ELF-1 (cell line): ENCODE measurements around the gene SFRP5.

ENCODE experiments used
- DNase-seq: peaks from one replicate; pipeline ENCODE4 v3.0.0-alpha.2; 2016; ENCODE audit warnings: low read depth, low spot score

Gene SFRP5

GRCh38 chr10:97785731-97786130, 13.9 kb upstream of the SFRP5 start:
- DNase-seq: no peak

GRCh38 chr10:97785231-97785630, 13.4 kb upstream of the SFRP5 start:
- no peak for DNase-seq

GRCh38 chr10:97784200-97784810, 12.5 kb upstream of the SFRP5 start:
- no peak for DNase-seq

GRCh38 chr10:97782455-97783228, 10.8 kb upstream of the SFRP5 start:
- DNase-seq: no peak

DNA sequence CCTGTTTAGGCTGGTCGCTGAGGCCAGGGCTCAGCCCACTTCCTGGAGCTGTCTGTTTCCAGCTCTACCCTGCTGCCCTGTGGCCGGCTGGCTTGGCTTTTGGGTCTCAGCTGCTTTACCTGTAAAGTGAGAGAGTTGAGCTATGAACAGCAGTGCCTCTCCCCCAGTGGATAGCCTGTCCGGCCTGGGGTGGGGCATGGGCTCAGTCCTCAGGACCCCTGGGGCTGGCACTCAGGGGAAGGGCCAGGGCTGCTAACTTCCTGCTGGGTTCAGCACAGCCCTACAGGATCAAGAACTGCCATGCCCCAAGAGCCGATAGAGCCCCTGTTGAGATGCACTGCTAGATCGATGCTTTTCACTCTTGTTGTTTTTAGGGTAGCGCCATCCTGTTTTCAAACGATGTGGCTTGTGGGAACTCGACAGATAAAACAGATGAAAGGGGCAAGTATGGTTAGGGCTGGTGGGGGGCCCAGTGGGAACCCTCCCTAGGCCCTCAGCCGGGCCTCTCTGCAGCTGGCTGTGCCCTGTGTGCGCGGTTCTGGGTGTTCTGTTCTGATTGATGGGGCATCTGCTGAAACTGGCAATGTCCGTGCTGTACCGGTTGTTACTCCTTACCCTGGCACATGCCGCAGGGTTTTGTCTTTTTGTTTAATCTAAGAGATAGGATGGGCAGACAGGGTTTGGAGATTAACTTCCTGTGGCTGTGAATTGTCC, 10.0 kb upstream of the SFRP5 start:
- DNase-seq: no peak

- DNase-seq: peak; percentile 66
These were observed 9.2 kb upstream of the SFRP5 start for GRCh38 chr10:97780841-97781617.

DNA sequence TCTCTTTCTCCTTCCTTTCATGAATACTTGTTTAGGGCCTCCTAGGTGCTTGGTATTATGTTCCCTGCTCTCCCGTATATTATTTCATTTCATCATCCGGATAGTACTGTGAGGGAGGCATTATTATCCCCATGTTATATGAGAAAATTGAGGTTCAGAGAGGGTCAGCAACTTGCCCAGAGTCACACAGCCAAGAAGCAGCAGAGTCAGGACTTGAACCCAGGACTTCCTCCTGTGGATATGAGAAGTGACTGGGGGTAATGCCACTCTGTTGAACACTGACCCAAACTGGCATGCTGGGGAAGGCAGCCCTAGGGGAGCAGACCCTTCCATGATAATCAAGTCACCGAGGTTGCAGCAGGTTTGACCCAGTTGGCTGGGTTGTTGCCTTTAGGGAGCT, 8.2 kb upstream of the SFRP5 start:
- DNase-seq: no peak

DNA sequence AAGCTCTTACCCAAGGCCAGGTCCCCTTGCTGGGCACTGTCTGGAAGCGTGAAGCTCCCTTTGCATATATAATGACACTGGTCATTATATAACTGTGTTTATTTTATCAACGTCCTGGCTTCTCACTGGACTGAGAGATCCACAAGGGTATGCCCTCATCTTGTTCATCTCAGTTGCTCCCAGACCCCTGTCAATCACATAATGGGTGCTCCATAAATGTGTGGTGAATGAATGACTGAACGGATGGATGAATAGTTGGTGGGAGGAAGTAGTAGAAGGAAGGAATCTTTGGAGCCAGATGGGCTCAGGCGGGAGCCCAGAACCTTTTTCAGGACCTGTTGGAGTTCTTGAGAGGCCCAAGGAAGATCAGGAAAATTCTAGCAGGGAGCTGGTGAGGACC, 7.7 kb upstream of the SFRP5 start:
- no peak for DNase-seq

- peak; percentile 58 for DNase-seq
These were observed 6.9 kb upstream of the SFRP5 start for GRCh38 chr10:97778452-97779302.

DNA sequence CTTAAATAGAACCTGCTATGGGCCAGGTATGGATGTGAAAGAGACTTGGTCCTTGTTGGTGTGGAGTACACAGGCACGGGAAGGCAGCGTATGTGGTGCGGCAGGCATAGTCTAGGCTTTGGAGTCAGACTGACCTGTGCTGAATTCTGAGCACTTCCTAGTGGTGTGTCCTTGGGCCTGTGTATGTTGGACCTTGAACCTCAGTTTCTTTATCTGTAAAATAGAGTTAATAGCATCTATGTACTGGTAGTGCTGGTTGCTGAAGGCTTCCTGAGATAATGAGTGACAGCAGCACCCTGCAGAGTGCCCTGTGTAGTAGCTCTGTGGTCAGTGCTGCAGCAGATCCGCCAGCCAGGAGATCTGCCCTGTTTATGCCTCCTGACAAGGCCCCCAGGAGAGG, 5.3 kb upstream of the SFRP5 start:
- no peak for DNase-seq

- DNase-seq: no peak
These were observed 3.1 kb upstream of the SFRP5 start for GRCh38 chr10:97774811-97775294.

GRCh38 chr10:97773096-97773495, 1.3 kb upstream of the SFRP5 start:
- peak; percentile 36 for DNase-seq

GRCh38 chr10:97771055-97771891, 526 bp downstream of the SFRP5 start:
- peak; percentile 66 for DNase-seq

GRCh38 chr10:97770255-97770654, 1.5 kb downstream of the SFRP5 start:
- DNase-seq: no peak

GRCh38 chr10:97768322-97769315, 3.2 kb downstream of the SFRP5 start:
- no peak for DNase-seq

- no peak for DNase-seq
These were observed 4.5 kb downstream of the SFRP5 start for GRCh38 chr10:97766996-97767924.

DNA sequence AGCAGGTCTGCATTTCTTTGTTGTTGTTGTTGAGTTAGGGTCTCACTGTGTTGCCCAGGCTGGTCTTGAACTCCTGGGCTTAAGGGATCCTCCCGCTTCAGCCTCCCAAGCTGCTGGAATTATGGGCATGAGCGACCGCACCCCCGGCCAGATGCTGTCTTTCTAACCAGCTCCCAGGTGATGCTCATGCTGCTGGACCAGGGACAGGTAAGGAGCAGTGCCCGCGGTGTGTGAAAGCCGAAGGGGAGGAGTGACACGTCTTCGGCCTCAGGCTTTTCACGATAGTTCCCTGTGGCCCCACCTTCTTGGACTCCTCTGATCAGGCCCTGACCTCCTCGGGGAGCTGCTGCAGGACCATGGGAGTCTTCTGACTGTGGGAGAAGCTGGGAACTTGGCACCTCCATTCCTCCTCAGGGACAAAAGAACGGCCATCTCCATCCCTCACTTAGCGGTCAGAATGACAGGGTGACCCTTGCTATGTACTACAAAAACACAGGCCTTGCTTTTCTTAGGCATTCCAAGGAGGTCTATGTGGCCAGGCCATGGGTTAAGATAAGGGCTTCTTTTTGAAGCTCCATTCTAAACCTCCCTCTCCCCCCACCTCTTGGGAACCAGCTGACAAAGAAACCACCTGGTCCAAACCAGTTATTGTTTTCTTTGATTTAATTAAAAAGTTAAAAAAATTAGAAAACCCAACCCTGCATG, 5.5 kb downstream of the SFRP5 start:
- no peak for DNase-seq
